HT-29 (cell line): Measurements from ENCODE around the gene CHMP4A. TPM values are rescaled to one million over a fixed set of nuclear protein-coding genes. Genes with fewer than 3 reads are reported as not detected.
"Not testable (repeated sequence)": the region's sequence is repeated elsewhere in the genome, so short reads cannot be mapped to it uniquely, and the experiment has no call there.

Experiments used
- DNase-seq: peaks from one replicate; pipeline ENCODE4 v3.0.0-alpha.2; 2015; ENCODE audit warnings: low spot score
- total RNA-seq: library from RNA; depleted of rRNA; stranded (reverse); fragments of >200 nt; shearing (Covaris generic); gene quantifications from 2 replicates; pipeline ENCODE4 v1.2.3, GENCODE V29; 2014

CHMP4A gene
- total RNA-seq, 1 experiment from 2014 or later, result 18.8 TPM

DNA sequence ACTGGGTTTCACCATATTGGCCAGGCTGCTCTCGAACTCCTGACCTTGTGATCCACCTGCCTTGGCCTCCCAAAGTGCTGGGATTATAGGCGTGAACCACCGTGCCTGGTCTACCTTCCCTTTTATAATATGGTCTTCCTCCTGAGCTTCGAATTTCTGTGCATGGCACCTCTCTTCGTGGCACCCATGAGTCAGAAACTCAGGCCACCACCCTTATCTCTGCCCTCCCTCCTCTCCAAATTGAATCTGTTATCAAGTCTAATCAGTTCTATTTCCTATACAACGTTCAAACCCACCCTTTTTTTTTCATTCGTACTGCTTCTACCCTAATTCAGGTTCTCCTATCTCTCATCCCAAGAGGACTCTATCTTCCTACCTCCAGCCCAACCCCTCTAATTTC lies 34.1 kb upstream of the CHMP4A start:
- DNase-seq, result no peak

DNA sequence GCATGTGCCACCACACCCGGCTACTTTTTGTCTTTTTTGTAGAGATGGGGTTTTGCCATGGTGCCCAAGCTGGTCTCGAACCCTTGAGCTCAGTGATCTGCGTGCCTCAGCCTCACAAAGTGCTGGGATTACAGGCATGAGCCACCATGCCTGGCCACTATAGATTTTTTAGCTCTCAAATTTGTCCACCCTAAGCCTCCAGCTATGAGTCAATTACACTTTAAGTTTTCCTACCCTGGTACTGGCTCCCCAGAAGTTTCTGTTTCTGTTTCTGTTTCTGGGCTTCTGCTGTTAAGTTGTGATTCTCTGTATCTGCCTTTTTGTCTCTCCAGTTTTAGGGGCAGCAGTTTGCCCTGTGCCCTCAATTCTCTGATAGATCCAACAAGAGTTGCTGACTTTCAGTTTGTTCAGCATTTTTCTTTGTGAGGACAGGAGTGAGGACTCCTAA lies 33.5 kb upstream of the CHMP4A start:
- no peak for DNase-seq

DNA sequence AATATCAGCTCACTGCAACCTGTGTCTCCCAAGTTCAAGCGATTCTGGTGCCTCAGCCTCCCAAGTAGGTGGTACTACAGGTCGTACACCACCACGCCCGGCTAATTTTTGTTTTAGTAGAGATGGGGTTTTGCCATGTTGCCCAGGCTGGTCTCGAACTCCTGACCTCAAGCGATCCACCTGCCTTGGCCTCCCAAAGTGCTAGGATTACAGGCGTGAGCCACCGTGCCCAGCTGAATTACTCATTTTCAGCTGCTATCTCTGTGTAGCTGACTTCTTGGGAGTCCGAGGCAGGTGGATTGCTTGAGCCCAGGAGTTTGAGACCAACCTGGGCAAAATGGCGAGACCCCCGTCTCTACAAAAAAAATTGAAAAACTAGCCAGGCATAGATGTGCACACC lies 32.1 kb upstream of the CHMP4A start:
- DNase-seq, result not testable (repeated sequence)

DNA sequence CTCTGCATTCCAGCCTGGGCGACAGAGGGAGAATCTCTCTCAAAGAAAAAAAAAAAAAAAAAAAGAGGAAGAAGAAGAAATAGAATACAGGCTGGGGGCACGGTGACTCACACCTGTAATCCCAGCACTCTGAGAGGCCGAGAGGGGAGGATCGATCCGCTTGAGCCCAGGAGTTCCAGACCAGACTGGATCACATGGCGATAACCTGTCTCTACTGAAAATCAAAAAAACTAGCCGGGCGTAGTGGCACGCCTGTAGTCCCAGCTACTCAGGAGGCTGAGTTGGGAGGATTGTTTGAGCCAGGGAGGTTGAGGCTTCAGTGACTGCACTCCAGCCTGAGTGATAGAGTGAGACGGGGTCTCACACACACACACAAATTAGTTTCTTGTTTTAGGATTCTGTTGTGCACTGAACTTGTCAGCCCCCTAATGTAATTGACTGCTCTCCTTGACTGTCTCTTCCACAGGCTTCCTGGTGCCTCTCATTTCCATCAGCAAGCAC lies 30.1 kb upstream of the CHMP4A start:
- no peak for DNase-seq

DNA sequence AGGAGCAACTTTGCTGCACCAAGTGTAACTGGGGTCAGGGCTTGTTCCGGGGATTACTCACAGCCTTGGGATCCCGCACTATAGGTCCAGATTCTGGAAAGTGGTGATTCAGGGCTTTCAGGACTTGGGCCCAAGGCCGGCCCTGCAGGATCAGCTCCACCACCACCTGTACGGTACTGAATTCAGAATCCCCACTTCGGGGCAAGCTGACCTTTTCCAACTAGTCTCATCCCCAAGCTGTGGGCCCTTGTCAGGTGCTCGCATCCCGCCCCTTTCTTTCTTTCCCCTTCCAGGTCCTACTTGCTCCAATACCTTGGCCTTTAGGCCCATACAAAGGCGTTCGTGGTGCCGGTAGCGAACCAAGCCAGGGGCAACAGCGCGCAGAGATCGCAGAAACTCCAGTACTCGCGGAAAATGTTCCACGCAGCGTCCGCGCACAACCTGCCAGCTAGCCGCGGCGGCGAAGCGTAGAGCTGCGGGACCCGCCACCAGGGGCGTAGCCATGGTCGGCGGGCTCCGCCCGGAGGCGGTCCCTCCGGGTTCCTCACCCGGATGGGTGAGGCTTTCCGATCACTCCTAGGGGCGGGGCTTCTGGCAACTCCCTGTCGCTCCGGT lies 28.6 kb upstream of the CHMP4A start:
- DNase-seq, result peak; percentile 85

DNA sequence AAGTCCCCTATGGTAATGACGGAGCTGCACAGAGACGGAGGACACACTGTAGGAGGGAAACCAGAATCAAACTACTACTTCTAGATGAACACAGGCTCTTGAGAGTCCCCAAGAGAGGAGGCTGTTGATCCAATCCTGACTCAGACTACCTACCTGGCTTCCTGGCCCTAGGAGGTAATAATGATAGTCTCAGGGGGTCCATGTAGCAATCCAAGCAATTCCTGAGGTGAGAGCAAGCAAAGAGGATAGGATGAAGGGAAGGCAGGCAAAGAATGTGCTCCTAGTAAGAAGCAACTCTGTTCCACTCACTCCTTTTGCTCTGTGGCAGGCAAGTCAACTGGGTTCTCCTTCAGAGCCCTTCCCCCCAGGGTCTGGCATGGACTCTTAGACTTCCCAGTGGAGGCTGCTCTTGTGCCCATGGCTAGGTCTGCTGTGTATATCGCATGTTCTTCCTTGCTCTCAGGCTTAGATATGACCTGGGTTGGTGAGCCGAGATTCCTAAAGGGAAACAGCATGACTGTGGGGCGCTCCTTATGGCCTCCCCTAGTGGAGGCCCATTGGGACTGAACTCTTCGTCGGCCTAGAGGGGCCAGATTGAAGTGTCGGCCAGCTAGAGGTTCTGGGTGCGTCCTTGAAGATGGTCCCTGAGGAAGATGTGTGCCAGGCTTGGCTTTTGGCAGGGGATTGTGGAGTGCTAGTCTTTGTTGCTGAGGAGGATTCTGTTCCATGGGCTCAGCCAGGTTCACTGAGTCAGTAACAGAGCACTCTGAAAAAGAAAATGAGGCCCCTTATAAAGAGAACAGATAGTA lies 27.0 kb upstream of the CHMP4A start:
- DNase-seq, result no peak

DNA sequence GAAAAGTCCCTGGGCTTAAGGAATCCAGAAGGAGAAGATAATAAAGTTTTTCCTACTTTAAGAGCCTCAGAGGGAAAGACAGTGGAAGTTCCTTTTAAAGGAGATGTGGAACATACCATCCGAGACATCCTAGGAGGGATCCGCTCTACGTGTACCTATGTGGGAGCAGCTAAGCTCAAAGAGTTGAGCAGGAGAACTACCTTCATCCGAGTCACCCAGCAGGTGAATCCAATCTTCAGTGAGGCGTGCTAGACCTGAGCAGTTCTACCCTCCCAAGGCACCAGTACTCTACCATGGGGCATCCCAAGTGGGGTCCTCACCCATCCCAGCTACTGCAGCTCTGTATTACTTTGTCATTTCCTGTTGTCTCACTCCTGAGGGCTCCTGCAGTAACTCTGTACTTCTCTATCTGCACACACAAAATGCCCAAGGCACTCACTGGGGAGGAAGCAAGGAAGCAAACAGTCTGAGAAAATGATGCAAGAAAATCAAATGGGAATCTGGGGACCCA lies 25.3 kb upstream of the CHMP4A start:
- no peak for DNase-seq

DNA sequence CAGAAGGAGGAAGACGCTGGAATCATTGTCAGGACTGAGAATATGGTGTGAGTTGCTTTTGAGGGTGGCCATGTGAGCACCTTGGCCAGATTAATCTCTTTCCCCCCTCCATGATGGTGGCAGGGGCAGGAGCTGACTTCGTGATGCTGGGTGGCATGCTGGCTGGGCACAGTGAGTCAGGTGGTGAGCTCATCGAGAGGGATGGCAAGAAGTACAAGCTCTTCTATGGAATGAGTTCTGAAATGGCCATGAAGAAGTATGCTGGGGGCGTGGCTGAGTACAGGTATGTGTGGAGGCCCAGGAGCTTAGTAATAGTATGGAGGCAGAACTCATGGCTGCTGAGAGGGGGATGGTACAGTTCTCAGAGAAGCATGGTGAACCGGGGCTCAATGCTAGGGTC lies 24.8 kb upstream of the CHMP4A start:
- no peak for DNase-seq

DNA sequence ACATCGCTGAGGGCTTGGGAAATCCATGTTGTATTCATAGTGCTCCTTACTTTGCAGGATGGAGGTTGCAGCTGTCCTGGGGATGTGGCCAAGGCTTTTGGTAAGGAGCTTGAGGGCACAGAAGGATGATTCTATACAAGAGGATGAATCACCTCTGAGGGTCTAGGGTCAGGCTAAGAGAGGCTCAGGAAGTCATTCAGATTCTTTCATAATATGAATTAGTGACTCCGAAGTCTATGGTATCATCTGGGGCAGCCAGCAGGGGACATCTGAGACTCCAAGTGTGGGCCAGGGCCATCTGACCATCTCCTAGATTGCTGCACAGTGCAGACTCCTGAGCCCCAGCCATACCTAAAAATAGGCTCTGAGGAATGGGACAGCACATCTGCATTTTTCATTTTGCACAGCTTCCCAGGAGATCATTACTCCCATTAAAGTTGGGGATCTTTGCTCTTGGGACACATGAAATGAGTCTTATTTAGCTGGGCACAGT lies 24.2 kb upstream of the CHMP4A start:
- no peak for DNase-seq

DNA sequence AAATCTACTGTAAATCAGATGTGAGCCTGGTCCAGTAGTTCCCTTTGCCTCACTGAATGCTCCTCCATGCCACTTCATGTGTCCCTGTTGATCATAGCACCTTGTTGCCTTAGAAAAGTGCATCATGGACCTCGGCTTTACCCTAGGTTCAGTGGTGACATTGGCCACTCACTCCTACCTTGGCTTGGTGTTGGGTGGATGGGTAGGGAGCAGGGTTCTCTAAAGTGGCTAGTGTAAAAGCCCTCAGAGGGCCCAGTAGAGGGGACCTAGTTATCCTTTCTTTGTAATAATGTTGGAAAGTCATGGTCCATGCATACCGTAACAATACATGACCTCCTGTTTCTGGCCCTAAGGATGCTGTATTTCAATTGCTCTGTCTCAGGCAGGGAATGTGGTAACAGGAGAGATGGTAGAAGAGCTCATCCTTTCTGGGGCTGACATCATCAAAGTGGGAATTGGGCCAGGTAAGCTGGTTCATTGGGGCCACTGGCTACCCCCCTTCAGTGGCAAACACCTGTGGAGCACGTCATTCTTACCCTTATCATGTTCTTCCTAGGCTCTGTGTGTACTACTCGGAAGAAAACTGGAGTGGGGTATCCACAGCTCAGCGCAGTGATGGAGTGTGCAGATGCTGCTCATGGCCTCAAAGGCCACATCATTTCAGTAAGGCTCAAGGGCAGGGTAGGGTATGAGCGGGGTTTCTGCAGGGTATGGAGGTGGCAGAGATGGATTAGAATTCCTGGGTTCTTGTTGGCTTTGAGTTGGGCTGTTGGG lies 23.6 kb upstream of the CHMP4A start:
- DNase-seq, result no peak

DNA sequence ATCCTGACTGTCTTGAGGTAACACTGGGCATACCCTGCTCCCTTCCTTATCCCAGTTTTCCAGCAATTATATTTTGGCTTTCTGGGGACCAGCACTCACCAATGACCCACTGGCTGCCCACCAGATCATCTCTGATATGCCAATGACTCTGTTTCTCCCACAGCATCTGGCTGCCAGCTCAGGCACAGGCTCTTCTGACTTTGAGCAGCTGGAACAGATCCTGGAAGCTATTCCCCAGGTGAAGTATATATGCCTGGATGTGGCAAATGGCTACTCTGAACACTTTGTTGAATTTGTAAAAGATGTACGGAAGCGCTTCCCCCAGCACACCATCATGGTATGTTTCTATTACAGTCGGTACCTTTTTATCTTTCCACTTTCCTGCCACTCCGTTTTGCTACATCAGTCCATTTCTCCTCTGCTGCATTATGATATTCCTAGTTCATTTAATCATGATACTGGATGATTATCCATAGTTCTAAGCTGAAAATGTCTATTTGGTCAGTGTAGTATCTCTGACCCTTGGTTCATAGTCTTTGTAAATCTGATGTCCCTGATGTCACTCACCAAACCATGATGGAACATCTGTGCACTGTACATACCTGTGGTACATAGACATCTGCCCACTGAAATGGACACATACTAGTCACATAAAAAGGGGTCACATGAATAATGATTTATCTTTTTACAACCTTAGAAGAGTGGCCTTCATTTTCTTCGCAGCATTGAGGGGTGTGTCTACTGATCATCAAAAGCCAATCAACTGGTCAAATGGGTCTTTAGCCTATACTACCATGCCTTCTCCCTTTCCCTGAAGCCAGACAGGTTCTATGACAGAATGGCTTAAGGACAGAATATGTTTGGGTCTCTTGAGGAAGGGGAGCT lies 22.8 kb upstream of the CHMP4A start:
- DNase-seq, result no peak

DNA sequence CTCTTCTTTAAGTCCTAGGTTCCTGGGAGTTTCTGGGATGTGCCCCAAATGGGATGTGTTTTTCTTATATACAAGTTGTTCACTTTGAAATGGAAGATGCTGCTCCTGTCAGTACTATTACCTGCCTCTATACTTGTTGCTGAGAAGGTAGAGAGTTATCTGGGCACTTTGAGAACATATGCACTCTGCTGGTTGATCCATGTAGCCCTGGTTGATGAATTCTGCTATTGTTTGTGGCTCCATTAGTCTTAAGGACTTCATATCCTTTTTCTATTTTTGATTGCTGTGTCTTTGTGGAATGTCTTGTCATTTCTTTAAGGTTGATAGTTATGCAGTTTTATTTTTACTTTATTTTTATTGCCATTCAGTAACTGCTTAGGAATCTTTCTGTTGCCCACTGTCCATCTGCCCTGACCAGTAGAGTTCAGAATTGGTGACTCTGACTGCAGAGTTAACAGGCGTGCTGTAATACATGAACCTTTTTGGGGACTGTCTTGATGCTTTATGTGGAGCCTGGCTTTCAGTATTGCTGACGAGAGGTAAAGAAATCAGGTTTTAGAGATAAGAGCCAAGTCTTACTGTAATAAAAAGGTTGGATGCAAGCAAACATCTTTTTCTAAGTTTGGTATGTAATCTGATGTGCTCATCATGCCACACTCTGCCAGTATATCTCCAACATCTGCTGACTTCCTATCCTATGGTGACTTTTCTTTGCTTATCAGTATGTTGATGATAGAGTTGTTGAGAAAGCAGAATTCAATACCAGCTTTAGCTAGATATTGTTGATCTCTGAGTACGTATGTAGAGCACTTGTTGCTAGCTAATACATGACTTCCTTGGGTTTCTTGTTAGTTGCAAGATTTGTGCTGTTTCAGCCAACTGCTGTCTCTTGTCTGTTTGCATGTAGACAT lies 21.1 kb upstream of the CHMP4A start:
- no peak for DNase-seq

DNA sequence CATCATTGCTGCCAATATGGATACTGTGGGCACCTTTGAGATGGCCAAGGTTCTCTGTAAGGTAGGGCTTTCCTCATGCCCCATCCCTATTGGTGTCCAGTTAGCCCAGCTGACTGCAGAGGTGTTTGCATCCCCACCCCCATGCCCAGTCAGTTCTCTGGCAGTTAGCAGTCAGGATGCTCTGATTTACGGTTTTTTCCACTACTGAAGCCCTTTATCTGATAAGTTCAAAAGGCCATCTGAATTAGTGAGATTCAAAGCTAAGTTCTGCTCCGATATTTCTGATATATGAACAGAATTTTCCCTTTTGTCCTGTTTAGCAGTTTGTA lies 20.2 kb upstream of the CHMP4A start:
- no peak for DNase-seq

DNA sequence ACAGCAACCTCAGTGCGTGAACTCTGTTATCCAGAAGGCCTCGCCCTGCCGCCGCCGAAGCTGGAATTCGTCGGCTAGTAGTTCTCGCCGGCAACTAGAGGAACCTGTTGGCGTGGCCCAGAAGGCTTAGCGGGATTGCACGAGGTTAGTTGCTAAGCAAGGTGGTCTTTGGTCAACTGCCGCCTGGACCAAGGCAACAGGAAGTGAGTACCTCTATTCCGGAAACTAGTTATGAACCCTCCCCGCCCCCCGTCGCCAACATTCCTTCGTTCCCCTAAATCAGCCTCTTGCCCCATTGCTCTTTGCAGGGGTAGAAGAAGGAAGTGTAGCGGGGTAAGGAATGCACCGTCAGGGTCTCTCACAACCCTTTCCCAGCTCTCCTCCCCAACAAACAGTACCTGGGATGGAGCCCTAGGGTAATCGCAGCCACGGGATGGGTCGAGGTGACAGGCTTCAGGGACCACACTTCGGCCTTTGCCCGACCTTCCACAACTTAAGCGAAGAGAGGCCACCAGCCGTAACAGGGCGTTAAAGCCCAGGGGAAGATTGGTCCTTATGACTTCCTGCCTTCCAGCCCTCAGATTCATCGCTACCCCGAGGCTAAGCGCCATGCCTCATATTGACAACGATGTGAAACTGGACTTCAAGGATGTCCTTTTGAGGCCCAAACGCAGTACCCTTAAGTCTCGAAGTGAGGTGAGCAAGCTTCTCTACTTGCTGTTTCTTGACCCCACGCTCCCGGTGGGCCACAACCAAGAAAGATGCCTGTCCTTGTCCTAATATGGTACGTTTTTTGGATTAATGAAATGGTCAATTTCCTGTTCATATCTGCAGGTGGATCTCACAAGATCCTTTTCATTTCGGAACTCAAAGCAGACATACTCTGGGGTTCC lies 19.6 kb upstream of the CHMP4A start, which contains the start of gene GMPR2:
TSS of gene GMPR2 (plus strand) at position 285 of the 893 bp plus-strand sequence. CDS start at position 610, 325 bp downstream.
- DNase-seq, result no peak

DNA sequence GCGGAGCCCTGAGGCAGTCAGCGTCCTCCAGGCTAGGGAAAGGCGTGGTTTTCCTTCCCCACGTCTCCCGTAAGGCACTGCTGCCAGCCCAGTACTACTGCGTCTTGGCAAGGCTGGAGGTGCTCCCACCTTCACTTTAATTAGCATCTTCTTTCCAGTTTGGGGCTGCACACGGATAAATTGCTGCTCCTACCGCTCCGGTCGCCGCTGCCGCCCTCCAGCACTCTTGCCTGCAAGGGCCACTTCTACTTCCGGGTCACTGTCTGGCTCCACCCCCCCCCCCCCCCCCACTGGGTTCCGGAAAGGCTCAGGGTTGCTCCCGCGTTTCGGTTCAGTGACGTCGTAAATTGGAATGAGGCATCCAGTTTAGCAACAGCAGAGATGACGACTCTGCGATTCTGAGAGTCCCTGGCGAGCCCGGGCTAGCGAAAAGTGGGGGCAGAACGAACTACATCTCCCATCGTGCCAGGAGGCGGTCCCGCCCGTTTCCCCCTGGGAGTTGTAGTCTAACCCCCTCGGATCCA lies 18.9 kb upstream of the CHMP4A start, which contains the start of gene NEDD8:
TSS of gene NEDD8 (minus strand) at position 247 of the 524 bp plus-strand sequence. CDS start at position 147, 100 bp downstream.
- peak; percentile 88 for DNase-seq

DNA sequence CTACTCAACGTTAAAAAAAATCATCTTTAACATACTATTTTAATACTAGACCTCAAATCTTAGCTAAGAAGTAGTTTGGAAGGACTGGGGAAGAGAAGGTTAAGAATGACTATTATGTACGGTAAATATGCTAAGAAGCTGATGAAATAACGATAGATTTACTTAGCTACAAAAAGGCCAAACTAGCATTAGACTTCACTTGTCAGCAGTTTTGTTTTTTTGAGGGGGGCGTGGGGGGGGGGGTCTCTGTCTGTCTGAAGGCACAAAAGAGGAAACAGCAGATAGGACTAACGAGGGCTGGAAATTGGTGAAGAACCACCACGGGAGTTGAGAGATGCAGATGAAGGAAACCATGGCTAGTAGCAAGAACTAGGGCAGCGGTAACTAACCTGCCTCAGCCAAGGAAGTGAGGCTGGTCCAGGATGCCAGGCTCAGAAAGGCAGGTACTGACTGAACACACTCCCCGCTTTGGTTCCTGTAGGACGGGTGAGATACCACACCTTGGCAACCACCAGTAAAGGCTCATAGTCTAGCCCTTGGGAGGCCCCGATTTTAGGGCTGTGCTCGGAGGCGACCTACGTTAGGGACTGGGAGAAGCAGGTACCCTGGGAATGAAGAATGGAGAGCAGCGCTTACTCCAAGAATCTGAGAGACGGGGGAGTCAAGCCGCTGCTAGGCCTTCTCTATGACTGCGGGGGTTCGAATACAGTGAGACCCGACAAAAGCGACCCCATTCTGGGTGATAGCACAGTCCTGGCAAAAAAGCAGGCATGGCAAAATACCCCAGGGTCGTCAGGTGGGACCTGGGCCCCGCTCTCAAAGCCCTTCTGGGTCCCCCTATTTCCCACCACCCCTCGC lies 18.2 kb upstream of the CHMP4A start:
- peak; percentile 36 for DNase-seq

DNA sequence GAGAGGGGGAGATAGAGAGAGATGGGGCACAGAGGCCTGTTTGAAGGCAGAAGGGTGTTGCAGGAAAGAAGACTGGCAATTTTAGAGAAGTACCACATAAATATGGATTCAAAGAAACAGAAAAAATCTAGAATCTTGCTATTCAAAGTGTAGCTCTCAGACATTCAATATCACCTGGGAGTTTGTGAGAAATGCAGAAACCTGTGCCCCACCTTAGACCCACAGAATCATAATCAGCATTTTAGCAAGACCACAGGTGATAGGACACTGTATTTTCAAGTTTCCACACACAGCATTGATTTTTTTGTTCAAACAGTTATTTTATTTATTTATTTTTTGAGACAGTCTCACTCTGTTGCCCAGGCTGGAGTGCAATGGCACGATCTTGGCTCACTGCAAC lies 15.6 kb upstream of the CHMP4A start:
- no peak for DNase-seq
